Stimulated activated naive CD8-positive, alpha-beta T cell treated with anti-CD3 and anti-CD28 coated beads, Interleukin-15, amount 100 ng/mL, for 72 hours (primary cell): ENCODE results near the gene THTPA.
A peak's percentile ranks its signal among the peaks of the same experiment; 100 is the strongest.
"Not testable (repeated sequence)": the region's sequence is repeated elsewhere in the genome, so short reads cannot be mapped to it uniquely, and the experiment has no call there.

Source experiments
- ATAC-seq: fragments of 150-1000 bp; cut with Tn5 transposase; 2 replicates; pipeline ENCODE4 v1.10.0; 2021; ENCODE audit warnings: mild to moderate bottlenecking, moderate library complexity
- DNase-seq, 2 donors: peaks; one replicate each; pipeline ENCODE4 v3.0.0; 2021 to 2022
- H3K27ac Mint-ChIP-seq, 2 donors: one replicate each; pipeline ENCODE4 v1.8.0; 2022; ENCODE audit warnings: mild to moderate bottlenecking in 2 of 2, mixed read lengths in 2 of 2, moderate library complexity in 2 of 2
- H3K27me3 Mint-ChIP-seq: one replicate; pipeline ENCODE4 v1.8.0; 2022; ENCODE audit warnings: mixed read lengths
- H3K4me1 Mint-ChIP-seq: one replicate; pipeline ENCODE4 v1.8.0; 2022; ENCODE audit warnings: mild to moderate bottlenecking, mixed read lengths
- H3K4me3 Mint-ChIP-seq, 2 donors: one replicate each; pipeline ENCODE4 v1.8.0; 2022; ENCODE audit warnings: mild to moderate bottlenecking in 2 of 2, mixed read lengths in 2 of 2, moderate library complexity in 1 of 2
- H3K9me3 Mint-ChIP-seq, 2 donors: one replicate each; pipeline ENCODE4 v1.8.0; 2022; ENCODE audit warnings: mixed read lengths in 2 of 2

THTPA gene

DNA sequence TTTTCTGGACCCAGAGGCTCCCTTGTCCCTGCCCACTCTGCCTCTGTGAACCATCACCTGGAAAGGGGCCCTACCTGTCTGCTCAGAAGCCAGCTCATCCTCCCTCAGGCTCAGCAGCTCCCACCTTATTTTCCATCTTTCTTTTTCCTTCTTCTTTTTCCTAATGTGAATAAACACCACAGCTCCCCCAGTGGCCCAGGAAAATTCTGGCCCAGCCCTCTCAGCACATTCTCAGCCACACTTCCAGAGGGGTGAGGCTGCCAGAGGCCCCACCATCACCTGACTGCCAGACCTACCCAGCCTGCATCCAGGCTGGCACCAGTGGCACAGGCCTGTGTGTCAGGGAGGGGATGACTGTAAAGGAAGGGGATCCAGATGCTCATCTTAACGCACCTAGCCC is 27.5 kb upstream of the THTPA start:
- DNase-seq (no peak), ATAC-seq (no peak)
- no peaks in the 10 kb centered on the region for H3K4me1 Mint-ChIP-seq
- H3K9me3 Mint-ChIP-seq, result no peaks in the 10 kb centered on the region
- no peaks in the 10 kb centered on the region for H3K27me3 Mint-ChIP-seq
- no peak overlapping the region for H3K4me3 Mint-ChIP-seq
- H3K27ac Mint-ChIP-seq, result peak overlapping the region; percentile 68 to 84

- DNase-seq, result no peak
- Mint-ChIP-seq H3K4me1 (no peaks in the 10 kb centered on the region), H3K27ac (no peak overlapping the region), H3K27me3 (no peaks in the 10 kb centered on the region), H3K4me3 (no peak overlapping the region), H3K9me3 (no peaks in the 10 kb centered on the region)
- no peak for ATAC-seq
Measured at GRCh38 chr14:23529016-23529415, 27.1 kb upstream of the THTPA start.

DNA sequence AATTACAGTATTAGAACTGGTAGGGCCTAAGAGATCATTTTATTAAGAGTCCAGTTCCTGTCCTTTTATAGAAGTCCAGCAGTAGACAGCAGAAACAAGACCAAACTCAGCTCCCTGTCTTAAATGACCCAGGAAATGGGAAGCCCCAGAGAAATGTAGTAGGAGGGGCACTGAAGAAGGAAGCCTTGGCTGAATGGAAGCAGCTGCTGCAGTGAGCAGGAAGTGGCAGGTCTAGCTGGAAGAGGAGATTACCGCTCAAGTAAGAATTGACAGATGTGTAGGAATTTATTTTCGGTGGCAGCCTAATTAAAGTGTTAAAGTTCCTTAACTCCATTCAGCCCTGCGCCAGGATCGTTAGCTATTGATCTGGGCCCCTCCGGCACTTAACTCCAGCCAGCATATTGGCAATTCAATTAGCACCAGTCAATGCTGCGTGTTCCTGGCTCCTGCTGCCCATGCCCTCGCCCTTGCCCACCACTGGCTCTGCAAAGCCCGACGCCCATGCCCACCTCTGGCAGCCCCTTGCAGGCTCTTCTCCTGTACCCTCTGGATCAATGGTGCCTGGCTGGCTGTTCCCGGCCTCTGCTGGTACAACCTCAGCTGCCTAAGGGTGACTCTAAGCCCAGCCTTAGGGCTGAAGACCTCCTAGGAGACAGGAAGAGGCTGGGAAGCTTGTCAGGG is 25.6 kb upstream of the THTPA start:
- Mint-ChIP-seq H3K9me3 (no peaks in the 10 kb centered on the region), H3K27ac (no peak overlapping the region), H3K27me3 (no peaks in the 10 kb centered on the region), H3K4me1 (no peaks in the 10 kb centered on the region), H3K4me3 (no peak overlapping the region)
- DNase-seq (no peak), ATAC-seq (no peak)

GRCh38 chr14:23531391-23531790 is 24.7 kb upstream of the THTPA start:
- DNase-seq, result no peak
- H3K4me3 Mint-ChIP-seq, result no peak overlapping the region
- H3K4me1 Mint-ChIP-seq, result no peaks in the 10 kb centered on the region
- ATAC-seq, result no peak
- H3K9me3 Mint-ChIP-seq, result no peaks in the 10 kb centered on the region
- peak overlapping the region in 1 of 2 donors; percentile 65 for H3K27ac Mint-ChIP-seq
- no peaks in the 10 kb centered on the region for H3K27me3 Mint-ChIP-seq

DNA sequence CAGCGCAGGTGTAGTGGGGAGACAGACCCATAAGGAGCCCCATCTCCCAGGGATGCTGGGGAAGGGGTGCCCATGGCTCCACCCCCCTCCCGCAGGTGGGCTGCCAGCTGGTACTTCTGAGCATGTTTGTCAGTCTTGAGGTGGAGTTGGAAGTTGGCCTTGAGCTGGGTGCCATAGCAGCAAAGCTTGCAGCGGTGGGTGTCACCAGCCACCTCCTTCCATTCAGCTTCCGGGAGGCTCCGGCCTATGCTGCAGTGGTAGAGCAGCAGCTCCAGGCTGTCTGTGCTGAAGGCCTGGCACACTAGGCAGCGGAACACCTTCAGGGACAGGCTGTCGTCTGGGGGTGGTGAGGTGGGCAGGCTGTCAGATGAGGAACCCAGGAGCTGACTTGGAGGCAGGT is 23.4 kb upstream of the THTPA start:
- no peak for ATAC-seq
- DNase-seq, result no peak
- Mint-ChIP-seq H3K9me3 (no peaks in the 10 kb centered on the region), H3K27me3 (no peaks in the 10 kb centered on the region), H3K4me1 (no peaks in the 10 kb centered on the region), H3K27ac (peak overlapping the region in 1 of 2 donors; percentile 74), H3K4me3 (no peak overlapping the region)

- ATAC-seq, result no peak
- no peak overlapping the region for H3K27ac Mint-ChIP-seq
- no peaks in the 10 kb centered on the region for H3K4me1 Mint-ChIP-seq
- H3K9me3 Mint-ChIP-seq, result no peaks in the 10 kb centered on the region
- no peaks in the 10 kb centered on the region for H3K27me3 Mint-ChIP-seq
- DNase-seq, result no peak
- no peak overlapping the region for H3K4me3 Mint-ChIP-seq
Measured at GRCh38 chr14:23533652-23534435, 22.2 kb upstream of the THTPA start.

GRCh38 chr14:23535943-23536342 is 20.1 kb upstream of the THTPA start:
- Mint-ChIP-seq H3K27me3 (no peaks in the 10 kb centered on the region), H3K27ac (no peak overlapping the region), H3K4me3 (no peak overlapping the region), H3K9me3 (no peaks in the 10 kb centered on the region), H3K4me1 (no peaks in the 10 kb centered on the region)
- ATAC-seq (no peak), DNase-seq (no peak)

DNA sequence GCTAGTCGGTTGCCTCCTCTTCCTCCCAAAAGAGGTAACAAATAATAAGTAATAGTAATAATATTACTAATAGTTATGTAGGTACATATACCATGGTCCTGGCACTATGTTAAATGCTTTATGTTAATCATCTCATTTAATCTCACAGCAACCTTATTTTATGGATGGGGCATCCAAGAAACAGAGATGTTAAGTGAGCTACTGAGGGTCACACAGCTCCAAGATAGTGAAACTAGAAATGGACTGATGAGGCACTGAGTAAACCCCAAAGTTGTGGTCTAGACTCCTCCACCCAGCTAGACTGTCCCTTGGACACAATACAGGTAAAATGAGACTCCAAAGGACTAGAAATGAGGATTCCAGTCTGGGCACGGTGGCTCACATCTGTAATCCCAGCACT is 19.6 kb upstream of the THTPA start:
- no peak for ATAC-seq

GRCh38 chr14:23536906-23537305 is 19.2 kb upstream of the THTPA start:
- H3K9me3 Mint-ChIP-seq, ATAC-seq, H3K4me3 Mint-ChIP-seq, H3K4me1 Mint-ChIP-seq, H3K27me3 Mint-ChIP-seq, DNase-seq, H3K27ac Mint-ChIP-seq: not testable (repeated sequence)

More for the DNA sequence above, 19.6 kb upstream of the THTPA start:
- Mint-ChIP-seq H3K4me3 (no peak overlapping the region), H3K27me3 (no peaks in the 10 kb centered on the region), H3K9me3 (no peaks in the 10 kb centered on the region), H3K27ac (no peak overlapping the region), H3K4me1 (no peaks in the 10 kb centered on the region)
- no peak for DNase-seq

DNA sequence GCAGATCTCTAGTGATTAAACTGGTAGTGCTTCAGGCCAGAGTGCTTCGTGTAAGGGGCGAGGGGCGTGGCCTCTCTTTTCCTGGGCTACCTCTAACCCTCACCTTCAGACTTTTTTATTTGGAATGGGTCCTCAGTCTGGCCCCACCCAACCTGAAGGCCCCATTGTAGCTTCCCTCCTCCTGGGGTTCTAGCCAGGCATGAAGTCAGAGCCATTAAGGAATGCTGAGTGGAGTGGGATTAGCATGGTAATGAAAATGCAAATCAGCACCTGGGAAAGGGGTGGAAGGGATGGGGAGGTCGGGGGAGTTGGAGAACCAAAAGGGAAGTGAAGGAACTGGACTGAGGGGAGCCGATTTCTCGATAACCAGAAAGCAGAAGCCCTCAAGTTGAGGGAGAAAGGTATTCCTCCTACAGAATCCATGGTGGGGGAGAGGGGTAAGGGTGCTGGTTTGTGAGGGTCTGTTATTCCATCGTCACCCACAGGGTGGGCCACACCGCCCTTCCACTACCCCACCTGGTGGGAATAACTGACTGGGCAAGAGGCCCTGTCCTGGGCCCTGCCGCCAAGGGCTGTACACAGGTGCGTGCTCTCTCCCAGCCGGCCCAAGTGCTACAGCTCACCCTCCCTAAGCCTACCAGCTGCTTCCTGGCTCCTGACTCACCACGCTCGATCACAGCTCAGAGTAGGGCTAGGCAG is 18.6 kb upstream of the THTPA start:
- Mint-ChIP-seq H3K27ac (no peak overlapping the region), H3K4me3 (no peak overlapping the region)

GRCh38 chr14:23538050-23538718 is 17.9 kb upstream of the THTPA start:
- ATAC-seq, result no peak
- H3K27ac Mint-ChIP-seq, result no peak overlapping the region

More for the DNA sequence above, 18.6 kb upstream of the THTPA start:
- DNase-seq (no peak), ATAC-seq (no peak)
- Mint-ChIP-seq H3K4me1 (no peaks in the 10 kb centered on the region), H3K27me3 (no peaks in the 10 kb centered on the region), H3K9me3 (no peaks in the 10 kb centered on the region)

DNA sequence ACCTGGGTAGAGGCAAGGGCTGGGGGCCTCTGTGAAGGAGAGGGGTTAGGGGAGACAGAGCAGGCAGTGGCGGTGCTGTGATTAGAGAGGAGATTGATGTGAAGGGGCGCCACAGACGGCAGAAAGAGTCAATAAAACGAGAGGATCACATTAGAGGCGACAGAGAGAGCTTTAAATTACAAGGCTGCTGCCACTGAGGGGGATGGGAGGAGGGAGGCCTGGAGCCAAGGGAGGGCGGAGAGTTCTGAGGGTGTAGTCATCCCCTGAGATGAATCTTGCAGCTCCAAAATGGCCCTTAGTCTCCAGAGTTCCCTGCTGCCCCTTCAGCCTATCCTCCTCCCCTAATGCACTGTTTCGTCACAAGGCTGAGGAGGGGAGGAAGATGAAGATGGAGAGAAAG is 17.3 kb upstream of the THTPA start:
- Mint-ChIP-seq H3K27me3 (no peaks in the 10 kb centered on the region), H3K4me3 (no peak overlapping the region), H3K27ac (no peak overlapping the region), H3K9me3 (no peaks in the 10 kb centered on the region), H3K4me1 (no peaks in the 10 kb centered on the region)
- no peak for ATAC-seq
- DNase-seq, result no peak

More at GRCh38 chr14:23538050-23538718, 17.9 kb upstream of the THTPA start:
- Mint-ChIP-seq H3K9me3 (no peaks in the 10 kb centered on the region), H3K4me3 (no peak overlapping the region), H3K4me1 (no peaks in the 10 kb centered on the region), H3K27me3 (no peaks in the 10 kb centered on the region)
- no peak for DNase-seq

DNA sequence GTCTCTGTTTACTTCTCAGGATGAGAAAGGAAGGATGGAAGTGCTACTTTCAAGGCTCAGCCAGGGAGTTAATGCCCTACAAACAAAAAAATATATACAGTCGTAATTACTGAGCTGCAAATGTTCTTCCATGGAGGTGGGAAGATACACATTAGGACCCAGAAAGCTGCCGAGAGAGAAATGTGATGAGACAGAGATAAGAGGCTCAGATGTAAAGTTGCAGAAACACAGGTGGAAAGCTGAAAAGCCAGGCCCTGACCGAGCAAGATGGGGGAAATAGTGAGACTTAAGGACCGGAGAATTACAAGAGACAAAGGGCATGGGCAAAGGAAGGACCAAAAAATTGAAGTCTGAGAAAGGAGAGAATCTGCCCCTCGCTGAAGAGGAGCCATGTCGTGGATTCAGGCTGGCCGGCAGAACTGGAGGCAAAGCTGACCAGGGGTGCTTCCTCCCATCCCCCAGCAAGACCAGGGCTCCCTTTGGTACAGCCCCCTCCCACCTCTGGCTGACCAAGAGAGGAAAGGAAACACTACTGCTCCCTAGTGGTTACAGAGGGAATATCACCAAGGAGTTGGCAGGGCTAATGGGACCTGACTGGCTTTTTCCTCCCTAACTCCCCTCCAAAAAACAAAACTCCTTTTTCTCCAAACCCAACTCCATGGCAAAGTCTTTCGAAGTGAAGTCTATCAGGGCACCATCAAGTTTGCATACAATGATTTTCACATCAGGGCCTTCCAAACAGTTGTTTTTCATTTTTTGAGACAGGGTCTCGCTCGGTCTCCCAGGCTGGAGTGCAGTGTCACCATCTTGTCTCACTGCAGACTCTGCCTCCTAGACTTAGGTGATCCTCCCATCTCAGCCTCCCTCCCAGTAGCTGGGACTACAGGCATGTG is 16.6 kb upstream of the THTPA start:
- Mint-ChIP-seq H3K27ac (no peak overlapping the region), H3K9me3 (no peaks in the 10 kb centered on the region), H3K4me3 (no peak overlapping the region), H3K27me3 (no peaks in the 10 kb centered on the region), H3K4me1 (no peaks in the 10 kb centered on the region)
- ATAC-seq (peak; percentile 63), DNase-seq (peak in 1 of 2 donors; percentile 29)

DNA sequence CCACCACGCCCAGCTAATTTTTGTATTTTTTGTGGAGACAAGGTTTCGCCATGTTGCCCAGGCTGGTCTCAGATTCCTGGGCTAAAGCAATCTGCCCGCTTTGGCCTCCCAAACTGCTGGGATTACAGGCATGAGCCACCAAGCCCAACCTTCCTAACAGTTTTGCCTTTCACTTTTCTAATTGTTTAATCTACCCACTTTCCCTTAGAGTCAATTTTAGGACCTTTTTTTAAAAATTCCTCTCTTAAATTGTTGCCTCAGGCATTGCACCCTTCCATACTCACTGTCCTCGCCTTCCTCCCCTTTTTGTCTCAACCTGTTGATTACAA is 16.0 kb upstream of the THTPA start:
- DNase-seq (no peak), ATAC-seq (no peak)
- Mint-ChIP-seq H3K27me3 (no peaks in the 10 kb centered on the region), H3K4me3 (no peak overlapping the region), H3K9me3 (no peaks in the 10 kb centered on the region), H3K27ac (no peak overlapping the region), H3K4me1 (no peaks in the 10 kb centered on the region)

DNA sequence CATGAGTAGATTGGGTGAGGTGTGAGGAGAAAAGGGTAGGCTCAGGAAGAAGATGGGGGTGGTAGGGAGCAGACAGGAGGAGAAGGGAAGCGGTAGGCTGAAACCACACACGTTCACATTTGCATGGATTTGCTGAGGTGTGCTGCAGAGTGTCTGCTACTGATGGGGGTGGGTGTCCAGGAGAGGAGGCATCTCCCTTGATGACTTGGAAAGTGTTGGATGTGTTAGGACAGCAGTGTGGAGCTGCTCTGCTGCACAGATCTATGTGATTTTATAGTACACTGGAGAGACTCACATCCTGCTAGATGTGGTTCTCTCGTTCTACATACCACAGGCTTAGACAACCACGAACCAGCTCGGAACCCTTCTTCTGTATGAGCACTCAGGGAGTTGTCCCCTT is 13.8 kb upstream of the THTPA start:
- Mint-ChIP-seq H3K27me3 (no peaks in the 10 kb centered on the region), H3K9me3 (no peaks in the 10 kb centered on the region), H3K4me3 (no peak overlapping the region), H3K4me1 (no peaks in the 10 kb centered on the region), H3K27ac (no peak overlapping the region)
- DNase-seq (no peak), ATAC-seq (no peak)
